Mesenteric fat pad (tissue), 1 donor: ENCODE results near the gene MSL1. TPM values are rescaled to one million over a fixed set of nuclear protein-coding genes. Genes with fewer than 3 reads are reported as not detected.

Experiments used
- DNase-seq: peaks from one replicate; pipeline ENCODE4 v3.0.0-alpha.2; 2020; ENCODE audit warnings: low spot score
- total RNA-seq: library from RNA; stranded (reverse); fragmentation: NEBNext Ultra II Directional; extraction: Animal tissue kit (Norgen Biotek cat#: 25700); gene quantifications from one replicate; pipeline ENCODE4 v1.2.1, GENCODE V29; 2021
- donor health status: DM: yes; HTN: yes; CAD: no.

MSL1 gene
- total RNA-seq, 1 donor from 2014 or later: 77.0 TPM

DNA sequence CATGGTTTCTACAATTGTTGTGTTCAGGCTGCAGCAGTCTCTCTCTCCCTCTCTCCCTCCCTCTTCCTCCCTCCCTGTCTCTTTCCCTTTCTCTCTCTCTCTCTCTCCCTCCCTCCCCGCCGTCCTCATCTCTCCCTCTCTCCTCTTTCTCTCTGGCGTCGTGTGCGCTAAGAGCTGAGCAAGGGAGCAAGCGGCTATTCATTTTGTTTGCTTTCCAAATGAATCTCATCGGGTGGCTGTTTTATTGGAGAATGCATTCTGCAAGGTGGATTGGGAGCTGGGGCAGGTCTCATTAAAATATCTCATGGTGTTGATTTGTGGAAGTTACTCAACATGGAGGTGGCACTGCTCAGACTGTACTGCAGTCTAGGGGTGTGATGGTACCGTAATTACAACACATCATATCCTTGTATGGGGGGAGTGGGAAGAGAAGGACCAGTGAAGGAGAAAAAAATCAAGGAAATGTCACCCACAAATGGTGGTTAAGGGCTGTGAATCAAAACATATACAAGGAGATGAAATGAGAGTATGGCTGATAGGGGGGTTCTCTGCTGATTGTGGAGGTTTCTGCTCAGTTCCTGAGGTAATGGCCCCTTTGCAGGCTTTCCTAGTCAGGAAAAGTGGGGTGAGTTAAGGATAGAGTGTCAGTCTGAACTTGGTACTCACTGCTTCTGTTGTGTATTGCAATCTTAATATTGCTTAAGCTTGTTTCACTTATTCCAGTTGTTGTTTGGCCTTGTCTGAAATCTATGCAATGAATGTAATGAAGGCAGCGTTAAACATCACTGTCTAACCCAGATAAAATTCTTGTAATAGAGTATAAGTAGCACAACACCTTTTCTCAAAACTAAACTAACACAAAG, 2.7 kb downstream of the MSL1 start:
- no peak for DNase-seq

DNA sequence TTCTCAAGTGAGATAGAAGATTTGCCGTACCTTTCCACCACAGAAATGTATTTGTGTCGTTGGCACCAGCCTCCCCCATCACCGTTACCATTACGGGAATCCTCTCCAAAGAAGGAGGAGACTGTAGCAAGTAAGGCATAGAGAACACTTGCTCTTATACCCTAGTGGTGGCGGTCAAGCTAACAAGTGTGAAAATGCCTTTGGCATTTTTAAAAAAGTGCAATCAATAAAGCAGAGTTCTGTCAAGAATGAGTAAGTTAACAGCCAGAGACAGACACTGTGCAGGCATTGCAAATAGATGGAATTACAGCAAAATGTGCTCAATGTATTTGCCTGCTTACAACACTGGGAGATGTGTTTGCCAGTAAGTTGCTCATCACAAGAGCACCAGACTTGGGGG, 7.7 kb downstream of the MSL1 start:
- no peak for DNase-seq

DNA sequence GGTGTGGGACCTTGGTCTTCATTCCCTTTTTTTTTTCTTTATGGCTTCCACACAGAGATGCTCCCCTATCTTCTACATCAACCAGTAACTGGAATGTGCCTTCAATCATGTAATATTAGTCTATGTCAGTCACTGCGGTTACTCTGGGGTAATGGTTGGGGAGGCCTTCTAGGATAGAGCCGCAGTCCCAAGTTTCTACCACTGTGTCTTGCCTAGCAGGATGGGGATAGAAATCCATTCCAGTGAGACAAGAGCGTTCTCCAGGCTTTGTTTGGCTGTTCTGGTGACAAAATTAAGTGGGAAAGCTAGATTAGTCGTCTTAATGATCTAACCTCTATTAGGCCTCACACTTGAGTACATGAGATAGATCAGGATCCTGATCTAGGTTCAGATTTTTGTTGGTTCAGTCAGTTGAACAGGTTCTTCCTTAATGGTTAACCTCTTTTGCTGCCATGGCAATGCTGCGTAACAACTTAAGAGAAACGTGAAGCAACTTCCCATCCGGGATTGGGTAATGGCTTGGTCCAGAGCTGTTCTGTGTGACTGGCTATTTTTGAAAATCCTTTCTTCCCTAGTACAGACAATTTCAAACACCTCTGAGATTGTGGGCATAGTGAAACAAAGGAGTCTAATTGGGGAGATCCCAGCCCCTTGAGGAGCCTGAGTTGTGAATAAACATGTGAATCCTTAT, 8.7 kb downstream of the MSL1 start:
- DNase-seq: no peak

DNA sequence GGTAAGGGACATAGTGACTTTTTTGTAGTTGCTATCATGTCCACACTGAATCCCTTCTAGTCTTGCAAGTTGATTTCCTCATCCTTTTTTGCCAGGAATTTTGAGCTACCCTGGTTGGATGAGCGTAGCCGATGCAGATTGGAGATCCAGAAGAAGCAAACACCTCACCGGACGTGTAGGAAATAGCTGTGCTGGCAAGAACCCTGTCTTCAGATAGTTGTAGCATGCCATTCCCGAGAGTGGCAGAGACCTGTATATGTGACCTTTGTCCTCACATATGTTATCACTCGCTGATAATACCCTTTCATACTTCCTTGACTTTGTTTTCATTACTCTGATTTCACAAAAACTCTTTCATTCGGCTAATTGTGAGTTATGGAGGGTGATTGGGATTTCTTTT, 12.4 kb downstream of the MSL1 start:
- DNase-seq: no peak

DNA sequence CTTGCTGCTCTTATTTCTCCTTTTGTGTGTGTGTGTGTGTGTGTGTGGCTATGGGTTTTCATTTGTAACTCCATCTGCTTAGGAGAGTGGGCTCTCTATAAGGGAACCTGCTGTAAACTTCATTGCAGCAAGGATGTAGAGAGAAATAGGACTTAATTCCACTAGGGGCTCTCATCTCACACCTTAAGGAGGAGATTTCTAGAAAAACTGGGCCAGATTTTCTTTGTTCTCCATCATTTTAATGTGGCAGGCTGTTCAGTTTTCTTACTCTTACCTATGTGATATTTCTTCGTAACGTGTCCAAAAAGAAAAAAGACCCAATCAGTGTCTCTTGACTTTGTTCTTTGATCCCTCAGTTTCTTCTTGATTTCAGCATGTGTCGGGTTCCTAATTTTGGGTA, 14.0 kb downstream of the MSL1 start:
- DNase-seq: no peak

DNA sequence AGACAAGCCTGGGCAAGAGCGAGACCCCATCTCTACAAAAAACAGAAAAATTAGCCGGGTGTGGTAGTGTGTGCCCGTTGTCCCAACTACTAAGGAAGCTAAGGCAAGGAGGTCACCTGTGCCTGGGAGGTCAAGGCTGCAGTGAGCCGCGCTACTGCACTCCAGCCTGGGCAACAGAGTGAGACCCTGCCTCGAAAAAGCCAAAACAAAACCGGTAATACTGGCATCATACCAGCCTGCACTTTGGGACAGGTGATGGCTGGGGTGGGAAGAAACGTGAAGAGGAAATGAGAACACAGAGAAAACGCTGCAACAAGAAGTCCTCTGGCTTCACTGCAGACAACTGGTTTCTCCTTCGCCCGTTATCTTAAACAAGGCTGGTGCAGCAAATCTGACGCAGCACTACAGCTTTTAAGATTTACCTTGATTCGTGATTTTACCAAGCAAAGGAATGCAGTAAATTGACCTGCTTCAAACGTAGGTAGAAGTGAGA, 17.8 kb downstream of the MSL1 start:
- DNase-seq: no peak

DNA sequence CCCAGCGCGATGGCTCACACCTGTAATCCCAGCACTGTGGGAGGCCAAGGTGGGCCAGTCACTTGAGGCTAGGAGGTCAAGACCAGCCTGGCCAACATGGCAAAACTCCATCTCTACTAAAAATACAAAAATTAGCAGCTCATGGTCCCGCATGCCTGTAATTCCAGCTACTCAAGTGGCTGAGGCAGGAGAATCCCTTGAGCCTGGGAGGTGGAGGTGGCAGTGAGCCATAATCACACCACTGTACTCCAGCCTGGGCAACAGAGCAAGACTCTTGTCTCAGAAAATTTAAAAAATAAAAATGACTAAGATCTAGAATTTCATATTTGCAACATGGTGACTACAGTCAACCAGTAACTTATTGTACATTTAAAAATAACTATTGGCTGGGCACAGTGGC, 21.4 kb downstream of the MSL1 start:
- DNase-seq: peak; percentile 41

DNA sequence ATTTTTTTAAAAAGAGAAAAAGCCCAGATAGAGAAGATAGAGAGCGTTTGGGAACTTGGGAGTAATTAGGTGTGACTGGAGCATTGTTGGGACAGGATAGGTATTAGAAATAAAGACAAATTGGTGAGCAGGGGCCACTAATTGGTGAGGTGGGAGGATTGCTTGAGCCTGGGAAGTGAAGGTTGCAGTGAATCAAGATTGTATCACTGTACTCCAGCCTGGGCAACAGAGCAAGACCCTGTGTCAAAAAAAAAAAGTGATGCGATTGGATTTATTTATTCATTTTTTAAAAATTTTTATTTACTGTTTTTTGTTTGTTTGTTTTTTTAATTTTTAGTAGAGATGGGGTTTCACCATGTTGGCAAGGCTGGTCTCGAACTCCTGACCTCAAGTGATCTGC, 23.7 kb downstream of the MSL1 start:
- DNase-seq: no peak

DNA sequence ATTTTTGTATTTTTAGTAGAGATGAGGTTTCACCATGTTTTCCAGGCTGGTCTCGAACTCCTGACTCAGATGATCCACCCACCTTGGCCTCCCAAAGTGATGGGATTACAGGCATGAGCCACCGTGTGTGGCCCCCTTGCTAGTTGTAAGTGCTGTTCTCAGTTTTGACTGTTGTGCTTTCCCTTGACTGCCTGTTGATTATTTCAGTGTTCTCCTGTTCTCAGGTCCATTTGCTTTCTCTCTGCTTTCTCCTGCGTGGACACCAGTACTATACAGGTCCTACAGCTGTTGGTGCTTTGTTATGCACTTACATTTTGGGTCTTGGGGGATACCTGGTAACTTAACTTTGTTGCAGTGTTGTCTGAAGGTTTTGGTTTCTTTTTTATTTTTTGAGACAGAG, 26.8 kb downstream of the MSL1 start:
- no peak for DNase-seq

DNA sequence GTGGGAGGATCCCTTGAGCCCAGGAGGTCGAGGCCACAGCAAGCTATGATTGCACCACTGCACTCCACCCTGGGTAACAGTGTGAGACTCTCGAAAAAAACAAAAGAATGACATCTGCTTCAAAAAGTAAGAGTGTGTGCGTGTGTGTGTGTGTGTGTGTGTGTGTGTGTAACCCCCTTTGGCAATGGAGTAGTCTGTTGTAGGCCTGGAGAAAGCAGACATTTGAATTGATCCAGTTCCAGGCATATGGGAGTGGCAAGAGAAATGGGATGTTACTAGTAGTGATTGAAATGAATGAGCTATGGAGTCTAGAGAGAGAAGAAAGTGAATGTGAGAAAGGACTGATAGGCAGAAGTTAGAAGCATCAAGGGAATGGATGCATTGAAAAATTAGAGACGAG, 28.5 kb downstream of the MSL1 start:
- no peak for DNase-seq

DNA sequence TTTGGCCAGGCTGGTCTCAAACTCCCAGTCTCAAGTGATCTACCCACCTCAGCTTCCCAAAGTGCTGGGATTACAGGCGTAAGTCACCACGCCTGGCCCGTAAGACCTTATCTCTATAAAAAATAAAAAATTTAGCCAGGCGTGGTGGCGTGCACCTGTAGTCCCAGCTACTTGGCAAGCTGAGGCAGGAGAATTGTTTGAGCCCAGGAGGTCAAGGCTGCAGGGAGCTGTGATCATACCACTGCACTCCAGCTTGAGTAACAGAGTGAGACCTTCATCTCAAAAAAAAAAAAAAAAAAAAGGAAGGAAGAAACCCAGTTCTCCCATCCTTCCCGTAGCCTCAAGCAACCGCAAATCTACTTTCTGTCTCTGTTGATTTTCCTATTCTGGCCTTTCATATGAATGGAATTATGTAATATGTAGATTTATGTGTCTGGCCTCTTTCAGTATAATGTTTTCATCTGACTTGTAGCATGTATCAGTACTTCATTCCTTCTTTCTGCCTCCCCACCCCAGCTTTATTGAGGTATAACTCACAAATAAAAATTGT, 29.7 kb downstream of the MSL1 start:
- no peak for DNase-seq

DNA sequence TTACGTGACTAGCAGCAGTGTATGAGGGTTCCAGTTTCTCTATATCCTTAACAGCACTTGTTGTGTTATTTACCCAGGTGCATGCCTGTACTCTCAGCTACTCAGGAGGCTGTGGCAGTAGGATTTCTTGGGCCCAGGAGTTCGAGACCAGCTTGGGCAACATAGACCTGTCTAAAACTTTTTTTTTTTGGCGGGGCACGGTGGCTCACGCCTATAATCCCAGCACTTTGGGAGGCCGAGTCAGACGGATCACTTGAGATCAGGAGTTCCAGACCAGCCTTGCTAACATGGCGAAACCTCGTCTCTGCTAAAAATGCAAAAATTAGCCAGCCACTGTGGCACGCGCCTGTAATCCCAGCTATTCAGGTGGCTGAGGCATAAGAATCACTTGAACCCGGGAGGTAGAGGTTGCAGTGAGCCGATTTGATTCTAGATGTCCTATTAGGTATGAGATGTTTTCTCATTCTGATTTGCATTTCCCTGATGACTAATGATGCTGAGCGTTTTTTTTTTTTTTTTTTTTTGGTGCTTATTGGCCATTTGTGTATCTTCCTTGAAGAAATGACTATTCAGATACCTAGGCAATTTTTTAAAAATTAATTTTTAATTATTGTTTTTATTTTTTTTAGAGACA, 31.9 kb downstream of the MSL1 start:
- DNase-seq: peak; percentile 9

DNA sequence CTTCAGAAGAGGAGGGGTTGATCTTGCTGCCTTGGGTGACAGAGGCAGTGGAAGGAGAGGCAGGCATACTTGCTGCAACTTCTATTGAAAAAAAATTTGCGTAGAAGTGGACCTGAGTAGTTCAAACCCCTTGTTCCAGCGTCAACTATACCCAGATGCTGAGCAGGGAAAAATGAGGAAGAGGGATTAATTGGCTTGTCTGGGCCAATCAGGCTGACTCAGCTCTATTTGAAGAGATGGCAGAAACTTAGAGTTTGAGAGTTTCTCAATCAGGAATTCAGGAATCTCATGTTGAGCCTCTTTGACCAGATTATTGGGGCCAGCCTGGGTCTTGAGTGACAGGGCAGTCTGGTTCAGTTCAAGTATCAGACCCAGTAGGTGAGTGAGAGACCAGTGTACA, 36.2 kb downstream of the MSL1 start:
- DNase-seq: no peak

DNA sequence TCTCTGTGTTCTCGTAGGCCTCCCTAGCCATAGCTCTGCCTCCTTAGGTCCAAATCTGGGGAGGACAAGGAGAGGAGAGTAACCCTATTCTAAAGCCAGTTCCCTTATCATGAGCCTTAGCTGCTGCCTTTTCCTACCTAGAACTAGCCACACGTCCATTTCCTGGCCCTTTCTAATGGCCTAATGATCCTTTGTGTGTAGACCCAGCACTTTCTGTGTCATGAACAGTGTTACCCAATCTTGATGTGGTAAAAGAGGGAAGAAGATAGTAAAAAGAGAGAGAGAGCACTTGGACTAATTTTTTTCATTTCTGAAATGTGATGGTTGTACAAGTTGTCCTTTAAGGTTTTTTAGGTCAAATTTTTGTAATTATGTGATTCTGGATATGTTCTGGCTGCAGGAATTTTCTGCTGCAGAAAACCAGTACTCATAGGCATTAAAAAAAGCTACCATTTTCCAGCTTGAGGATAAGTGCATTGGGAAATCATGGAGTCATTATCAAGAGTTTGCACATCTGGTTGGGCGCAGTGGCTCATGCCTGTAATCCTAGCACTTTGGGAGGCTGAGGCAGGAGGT, 36.8 kb downstream of the MSL1 start:
- no peak for DNase-seq

DNA sequence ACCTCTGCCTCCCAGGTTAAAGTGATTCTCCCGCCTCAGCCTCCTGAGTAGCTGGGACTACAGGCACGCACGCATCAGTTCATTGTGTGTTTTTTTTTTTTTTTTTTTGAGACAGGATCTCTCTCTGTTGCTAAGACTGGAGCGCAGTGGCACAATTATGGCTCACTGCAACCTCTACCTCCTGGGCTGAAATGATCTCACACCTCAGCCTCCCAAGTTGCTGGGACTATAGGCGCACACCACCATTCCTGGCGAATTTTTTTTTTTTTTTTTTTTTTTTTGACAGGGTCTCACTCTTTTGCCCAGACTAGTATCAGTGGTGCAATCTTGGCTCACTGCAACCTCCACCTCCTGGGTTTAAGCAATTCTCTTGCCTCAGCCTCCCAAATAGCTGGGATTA, 37.7 kb downstream of the MSL1 start:
- DNase-seq: peak; percentile 43

DNA sequence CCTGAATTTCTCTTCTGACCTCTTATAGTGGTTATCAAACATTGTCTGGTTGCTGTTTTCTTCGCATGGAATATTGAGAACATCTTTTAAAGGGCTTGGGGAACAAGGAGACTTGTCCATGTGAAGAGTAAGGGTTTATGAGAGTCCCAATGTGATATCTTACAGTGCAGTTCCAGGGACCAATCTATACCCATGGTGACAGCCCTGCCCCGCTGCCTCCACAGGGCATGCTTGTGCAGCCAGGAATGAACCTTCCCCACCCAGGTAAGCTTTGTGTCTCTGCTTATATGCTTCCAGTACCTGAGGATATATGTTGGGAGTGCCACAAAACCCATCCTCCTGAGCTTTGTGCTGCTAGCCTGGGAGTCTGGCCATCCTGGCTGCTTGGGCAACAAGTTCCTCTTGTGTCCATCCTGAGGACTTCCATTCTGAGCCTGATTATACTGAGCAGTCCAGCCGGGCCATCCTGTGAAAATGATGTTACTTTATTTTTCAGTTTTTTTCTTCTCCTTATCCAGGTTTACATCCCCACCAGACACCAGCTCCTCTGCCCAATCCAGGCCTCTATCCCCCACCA, 46.0 kb downstream of the MSL1 start:
- no peak for DNase-seq

DNA sequence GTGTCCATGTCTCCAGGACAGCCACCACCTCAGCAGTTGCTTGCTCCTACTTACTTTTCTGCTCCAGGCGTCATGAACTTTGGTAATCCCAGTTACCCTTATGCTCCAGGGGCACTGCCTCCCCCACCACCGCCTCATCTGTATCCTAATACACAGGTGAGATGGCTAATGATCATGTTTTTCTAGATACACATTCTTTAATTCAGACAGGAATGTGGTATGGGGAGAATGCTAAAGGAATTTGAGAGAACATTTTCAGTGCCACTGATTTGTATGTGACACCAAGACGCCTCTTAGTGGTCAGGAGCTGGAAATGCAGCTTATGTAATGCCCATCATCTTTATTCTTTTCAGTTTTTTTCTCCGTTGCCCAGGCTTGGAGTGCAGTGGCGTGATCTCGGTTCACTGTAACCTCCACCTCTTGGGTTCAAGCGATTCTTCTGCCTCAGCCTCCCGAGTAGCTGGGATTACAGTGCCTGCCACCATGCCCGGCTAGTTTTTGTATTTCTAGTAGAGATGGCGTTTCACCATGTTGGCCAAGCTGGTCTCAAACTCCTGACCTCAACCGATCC, 46.6 kb downstream of the MSL1 start:
- DNase-seq: no peak

DNA sequence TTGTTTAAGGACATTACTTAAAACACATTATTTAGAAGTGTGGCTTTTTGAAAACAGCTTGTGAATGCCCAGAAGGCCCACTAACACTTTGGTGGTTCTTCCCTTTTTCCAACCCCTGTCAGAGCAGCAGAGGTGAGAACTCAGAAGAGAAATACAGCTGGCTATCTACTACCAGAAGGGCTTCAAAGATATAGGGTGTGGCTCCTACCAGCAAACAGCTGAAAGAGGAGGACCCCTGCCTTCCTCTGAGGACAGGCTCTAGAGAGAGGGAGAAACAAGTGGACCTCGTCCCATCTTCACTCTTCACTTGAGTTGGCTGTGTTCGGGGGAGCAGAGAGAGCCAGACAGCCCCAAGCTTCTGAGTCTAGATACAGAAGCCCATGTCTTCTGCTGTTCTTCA, 48.6 kb downstream of the MSL1 start:
- no peak for DNase-seq

DNA sequence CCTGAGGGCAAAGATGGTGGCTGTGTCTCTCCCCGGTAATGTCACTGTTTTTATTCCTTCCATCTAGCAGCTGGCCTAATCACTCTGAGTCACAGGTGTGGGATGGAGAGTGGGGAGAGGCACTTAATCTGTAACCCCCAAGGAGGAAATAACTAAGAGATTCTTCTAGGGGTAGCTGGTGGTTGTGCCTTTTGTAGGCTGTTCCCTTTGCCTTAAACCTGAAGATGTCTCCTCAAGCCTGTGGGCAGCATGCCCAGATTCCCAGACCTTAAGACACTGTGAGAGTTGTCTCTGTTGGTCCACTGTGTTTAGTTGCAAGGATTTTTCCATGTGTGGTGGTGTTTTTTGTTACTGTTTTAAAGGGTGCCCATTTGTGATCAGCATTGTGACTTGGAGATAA, 50.0 kb downstream of the MSL1 start:
- no peak for DNase-seq

DNA sequence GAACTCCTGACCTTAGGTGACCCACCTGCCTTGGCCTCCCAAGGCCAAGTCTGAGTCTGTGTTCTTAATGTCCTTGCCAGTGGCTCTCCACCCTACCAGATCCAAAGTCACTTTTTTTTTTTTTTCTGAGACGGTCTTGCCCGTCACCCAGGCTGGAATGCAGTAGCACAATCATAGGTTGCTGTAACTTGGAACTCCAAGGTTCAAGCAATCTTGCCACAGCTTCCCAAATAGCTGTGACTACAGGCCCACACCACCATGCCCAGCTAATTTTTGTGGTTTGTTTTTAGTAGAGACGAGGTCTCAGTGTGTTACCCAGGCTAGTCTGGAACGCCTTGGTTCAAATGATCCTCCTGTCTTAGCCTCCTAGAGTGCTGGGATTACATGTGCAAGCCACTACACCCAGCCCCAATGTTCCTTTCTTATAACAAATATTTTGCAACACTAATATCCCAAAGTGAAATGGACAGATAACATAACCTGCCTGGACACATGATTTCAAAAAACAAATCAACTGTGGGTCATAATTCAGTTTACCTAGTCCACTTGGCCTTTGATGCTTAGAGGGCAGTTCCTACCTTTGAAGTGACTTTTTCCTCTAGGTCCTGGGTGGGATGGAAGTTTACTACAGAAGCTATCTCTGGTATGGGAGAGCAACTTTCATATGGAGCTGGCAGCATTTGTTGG, 51.5 kb downstream of the MSL1 start:
- no peak for DNase-seq
